Effector CD8-positive, alpha-beta T cell (primary cell): ENCODE data around the gene ADGRG6.

Experiments
- DNase-seq: peaks from one replicate; lab custom pipeline; 2025; lab: John Stamatoyannopoulos, UW

The ADGRG6 gene

DNA sequence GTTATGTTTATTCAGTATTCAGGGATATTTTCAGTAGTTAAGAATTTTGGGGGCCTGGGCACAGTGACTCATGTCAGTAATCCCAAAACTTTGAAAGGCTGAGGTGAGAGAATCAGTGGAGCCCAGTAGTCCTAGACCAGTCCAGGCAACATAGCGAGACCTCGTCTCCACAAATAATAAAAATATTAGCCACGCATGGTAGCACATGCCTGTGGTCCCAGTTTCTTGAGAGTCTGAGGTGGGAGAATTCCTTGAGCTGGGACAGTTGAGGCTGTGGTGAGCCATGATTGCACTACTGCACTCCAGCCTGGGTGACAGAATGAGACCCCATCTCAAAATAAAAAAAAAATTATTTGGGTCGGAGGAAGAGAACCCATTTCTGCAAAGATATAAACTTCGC lies 20.3 kb downstream of the ADGRG6 start:
- DNase-seq, result no peak

DNA sequence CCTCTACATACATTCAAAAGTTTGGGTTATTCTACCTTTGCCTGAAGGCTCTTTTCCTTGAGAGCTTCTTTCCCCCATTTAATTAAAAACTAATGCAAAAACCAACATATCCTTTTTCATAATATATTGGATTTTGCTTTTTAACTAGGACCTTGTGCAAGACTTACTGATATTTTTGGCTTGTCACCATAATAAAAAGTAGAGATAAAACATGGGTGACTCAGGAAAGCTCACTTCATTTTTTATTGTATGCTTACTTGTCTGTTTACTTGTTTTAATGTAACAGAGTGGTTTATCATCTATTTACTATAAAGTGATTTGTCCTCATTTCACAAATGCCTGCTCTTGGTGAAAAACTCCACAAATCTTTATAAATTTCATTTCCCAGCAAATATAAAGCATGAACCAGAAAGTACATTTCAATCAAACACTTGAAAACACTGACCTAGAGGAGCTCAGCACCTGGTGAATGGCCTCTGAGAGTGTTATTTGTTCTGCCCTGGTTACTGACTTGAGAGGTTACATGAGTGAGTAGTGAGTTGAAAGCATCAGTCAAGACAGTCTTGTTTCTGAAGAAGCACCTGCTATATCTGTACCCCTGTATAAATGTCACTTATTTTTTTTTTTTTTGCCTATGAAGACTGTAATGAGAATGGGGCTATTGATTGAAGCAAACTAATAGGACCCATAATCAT lies 20.8 kb downstream of the ADGRG6 start:
- DNase-seq, result no peak

DNA sequence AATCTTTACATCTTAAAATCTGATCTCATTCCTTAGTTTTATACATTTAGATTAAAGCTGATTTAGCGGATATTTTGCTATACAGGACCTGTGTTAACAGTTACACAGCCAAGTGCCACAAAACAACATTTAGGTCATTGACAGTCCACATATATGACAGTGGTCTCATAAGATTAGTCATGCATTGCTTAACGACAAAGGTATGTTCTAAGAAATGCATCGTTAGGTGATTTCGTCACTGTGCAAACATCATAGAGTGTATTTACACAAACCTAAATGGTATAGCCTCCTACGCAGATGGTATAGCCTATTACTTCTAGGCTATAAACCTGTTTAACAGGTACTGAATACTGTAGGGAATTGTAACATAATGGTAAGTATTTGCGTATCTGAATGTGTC lies 21.6 kb downstream of the ADGRG6 start:
- DNase-seq, result no peak

DNA sequence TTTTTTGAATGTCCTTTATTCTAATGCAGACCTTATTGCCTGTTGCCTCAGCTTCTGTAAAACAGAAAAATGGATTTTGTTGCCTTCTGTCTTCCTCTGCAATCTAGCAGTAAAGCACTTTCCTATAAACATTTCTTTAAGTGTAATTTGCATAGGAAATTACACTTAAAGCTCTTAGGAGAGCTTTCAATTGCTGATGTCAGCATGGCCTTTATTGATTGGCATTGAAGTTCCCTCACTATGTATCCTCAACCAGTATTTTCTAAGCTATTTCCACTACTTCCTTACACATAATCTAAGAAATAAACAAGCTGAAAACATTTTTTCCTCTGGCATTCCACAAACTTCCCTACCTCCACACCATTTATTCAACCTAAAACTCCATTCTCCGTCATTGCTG lies 22.3 kb downstream of the ADGRG6 start:
- no peak for DNase-seq

- no peak for DNase-seq
These were observed 23.3 kb downstream of the ADGRG6 start for GRCh38 chr6:142325111-142325510.

DNA sequence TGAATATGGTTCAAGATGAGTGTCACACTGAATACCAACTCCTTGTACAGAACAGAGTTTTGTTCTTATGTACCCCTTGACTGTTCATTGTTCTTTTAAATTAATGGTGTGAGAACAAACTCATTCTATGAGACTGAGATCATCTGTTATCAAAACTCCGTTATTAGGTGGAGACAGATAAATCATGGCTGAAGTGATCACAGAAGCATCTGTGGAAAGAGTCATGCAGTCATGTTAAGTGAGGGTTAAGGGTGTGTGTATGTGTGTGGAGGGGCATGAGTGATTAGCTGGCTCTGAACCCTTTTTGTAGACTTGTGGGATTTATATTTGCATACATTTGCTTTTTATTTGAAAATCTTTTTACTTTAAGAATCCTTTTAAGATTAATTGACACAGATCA lies 24.7 kb downstream of the ADGRG6 start:
- no peak for DNase-seq

GRCh38 chr6:142328070-142328469 lies 26.3 kb downstream of the ADGRG6 start:
- DNase-seq, result no peak

DNA sequence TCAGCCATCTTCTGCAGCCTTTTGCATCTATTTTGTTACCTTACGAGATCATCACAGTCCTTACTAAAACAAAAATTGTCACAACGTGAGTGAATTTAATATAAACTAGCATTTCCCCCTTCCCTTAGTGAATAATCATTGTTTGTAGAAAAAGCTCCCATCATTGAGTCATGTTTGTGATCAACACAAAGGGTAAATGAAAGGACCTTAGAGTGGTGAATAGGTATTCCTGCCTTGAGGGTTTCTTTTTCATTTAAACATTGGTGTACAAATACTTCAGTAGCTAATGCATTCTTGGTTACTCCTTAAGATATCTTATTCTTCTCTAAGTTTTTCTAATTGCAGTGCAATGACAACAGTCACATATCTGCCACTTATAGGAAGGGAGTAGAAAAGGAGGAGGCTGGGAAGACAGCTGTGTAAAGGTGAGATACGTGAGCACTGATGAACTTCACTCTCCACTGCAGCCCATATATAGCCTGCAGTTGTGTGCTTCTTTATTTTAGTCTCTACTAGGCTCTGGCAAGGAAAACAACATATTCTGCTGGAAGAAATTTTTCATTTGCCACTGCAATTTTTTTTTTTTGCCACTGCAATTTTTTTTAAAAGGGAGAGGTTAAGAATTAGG lies 27.8 kb downstream of the ADGRG6 start:
- DNase-seq, result no peak

DNA sequence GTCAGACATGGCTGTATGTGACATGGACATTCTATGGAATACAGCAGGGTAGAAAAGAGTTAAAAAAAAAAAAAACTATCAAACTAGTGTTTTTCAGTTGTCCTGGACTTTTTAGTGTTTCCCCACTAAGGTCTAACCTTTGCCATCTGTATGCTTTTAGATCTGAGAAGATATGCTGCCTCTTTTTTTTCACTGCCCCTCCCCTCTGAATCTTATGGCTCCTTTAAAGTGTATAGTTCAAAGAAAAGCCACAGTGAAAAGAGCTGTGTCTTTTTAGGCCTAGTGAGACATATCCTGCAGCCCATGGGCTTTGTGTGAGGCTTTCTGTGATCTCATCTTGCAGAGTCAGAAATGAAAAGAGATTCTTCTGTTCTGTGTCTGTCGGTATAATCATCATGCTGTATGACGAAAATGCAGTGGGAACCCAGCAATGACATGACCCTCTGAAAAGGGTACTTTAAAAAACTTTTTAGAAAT lies 29.3 kb downstream of the ADGRG6 start:
- no peak for DNase-seq

GRCh38 chr6:142331601-142332000 lies 29.8 kb downstream of the ADGRG6 start:
- no peak for DNase-seq

DNA sequence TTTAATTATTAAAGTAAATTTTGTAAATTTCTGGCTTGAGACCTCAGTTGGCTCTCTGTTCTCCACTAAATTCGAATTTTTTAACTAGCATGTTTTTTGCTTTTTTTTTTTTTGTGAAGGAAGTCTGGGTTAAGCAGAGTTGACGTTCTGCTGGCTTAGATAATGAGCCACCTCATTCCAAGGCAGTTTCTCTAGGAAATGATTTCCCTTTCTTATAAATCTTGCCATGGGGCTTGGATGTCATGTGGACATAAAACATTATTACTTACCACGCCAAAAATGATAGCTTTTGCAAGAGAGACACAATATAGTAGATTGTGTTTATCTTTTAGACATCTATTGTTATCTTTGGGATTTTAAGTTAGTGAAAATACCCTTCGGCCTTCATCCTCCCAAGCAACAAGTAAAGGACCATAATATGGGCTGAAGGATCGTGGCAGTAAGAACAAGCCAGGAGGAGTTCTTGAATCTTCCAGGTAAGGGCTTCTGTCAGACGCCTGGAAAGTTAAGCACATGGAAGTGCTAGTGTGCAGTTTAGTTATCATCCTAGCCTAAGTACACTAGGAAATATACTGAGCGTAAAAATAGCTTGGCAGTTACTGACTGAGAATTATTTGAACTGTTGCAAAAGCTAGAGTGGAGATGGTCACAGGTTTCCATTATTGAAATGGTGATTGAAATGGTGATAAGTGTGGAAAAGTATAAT lies 30.7 kb downstream of the ADGRG6 start:
- no peak for DNase-seq

GRCh38 chr6:142333431-142333830 lies 31.6 kb downstream of the ADGRG6 start:
- DNase-seq, result no peak

DNA sequence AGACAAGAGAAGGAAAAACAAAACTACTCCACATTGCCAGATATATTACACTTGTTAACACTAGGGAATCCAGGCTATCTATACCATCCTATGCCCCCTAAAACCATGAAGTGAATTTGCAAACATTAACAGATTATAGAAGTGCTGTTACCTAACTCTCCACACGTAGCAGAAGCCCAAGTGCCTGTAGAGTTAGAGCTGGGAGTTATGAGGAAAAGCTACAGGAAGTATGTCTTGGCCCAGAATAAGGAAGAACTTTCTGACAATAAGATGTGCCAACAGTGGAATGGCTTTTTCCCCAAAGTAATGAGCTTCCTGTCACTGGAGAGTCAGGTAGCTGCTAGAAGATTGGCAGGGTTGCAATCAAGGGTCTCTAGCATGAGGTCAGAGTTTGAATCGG lies 32.5 kb downstream of the ADGRG6 start:
- no peak for DNase-seq

DNA sequence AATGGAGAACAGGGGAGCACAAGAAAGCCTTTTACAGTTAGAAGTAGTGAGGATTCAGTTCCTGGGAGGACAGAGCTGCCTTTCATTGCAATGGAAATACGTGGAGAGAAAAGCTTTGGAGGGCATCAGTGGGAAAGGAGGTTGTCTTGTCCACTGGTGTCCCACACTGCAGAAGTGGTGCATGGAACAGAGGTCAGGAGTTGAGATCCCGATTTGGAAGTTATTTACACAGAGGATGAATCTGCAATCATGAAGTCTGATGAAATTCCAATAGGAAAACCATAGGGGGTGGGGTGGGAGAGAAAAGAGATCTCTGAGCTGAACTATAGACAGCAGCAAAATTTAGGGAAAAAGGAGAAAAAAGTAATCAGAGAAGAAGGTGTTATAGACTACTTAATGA lies 33.6 kb downstream of the ADGRG6 start:
- DNase-seq, result no peak

DNA sequence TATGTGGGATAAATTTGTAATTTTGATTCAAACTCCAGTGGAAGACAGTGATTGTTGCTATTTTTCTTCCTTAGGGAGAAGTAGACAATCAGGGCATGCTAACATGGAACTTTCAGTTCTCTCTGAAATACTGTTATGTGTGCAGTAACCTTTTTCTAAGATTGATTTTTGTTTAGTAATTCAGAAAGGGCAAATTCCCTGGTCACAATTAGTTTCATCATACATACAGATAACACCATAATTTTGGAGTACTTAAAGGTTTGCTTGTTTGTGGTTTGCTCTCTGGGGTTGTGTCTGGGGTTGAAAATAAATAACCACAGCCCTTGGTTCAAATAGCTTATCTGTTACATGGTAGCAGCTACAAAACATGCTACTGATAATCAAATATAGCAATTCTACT lies 34.4 kb downstream of the ADGRG6 start:
- DNase-seq, result no peak

DNA sequence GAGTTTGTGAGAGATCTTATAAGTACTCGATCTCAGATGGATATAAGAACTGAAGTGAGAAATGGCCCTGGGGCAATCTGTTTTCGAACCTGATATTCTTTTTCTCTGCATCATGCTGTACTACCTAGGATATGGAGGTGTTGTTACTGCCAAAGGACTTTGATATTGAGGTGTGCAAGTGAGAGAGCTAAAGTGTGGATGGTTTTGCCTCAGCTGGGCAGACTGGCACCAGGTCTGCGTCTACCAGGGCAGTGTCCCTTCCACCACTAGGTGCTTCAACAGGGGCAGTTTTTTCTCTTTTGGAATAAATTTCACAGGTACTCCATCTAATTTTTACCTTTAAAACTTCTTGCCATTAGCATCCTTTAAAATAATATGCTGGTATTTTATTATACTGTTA lies 35.0 kb downstream of the ADGRG6 start:
- no peak for DNase-seq

- no peak for DNase-seq
These were observed 37.3 kb downstream of the ADGRG6 start for GRCh38 chr6:142339113-142339512.

DNA sequence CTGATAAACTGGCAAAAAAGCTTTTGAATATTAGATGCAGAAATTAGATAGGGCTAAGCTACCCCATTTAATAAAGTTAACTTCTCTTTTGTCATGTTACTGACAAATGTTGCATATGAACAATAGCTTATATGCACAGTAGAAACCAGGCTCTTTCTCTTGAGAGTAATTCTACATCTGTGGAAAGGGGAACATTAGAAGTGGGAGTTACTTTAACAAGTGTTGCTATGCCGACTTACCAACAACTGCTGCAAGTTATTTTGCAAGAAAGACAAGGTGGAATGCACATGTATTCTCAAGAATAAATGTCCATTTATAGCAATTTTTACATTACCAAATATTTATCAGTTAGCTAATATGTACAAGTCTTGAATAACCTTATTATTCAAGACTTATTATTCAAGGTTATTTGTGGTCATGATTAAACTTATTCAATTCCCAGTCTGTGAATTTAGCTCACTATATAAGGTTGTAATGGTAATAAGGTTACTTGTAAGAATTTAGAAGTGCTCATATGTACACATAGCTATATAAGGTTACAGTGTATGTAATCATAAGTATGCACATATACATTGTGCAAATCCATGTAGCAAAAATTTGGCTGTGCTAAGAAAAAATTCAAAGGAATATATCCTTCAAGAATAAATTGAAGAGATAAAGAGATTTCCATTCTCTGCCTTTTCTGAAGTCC lies 38.3 kb downstream of the ADGRG6 start:
- DNase-seq, result no peak

- no peak for DNase-seq
These were observed 40.1 kb downstream of the ADGRG6 start for GRCh38 chr6:142341855-142342330.

DNA sequence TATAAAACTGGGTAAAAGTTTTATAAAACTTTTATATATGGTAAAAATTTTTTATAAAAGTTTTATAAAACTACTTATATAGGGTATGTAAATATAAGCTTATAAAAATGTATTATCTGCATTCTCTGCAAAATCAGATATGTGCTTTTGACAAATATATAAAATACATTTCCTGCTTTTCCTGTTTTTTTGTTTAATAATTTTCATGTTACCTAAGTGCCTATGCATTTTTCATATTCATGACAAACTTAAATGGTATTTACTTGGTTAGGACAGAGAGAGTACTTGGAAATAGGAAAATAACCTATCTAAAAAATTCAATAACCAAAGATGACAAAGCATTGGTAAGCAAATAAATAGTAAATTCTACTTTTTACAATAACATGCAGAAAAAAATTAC lies 41.2 kb downstream of the ADGRG6 start:
- DNase-seq, result no peak

- DNase-seq, result no peak
These were observed 42.1 kb downstream of the ADGRG6 start for GRCh38 chr6:142343938-142344337.

DNA sequence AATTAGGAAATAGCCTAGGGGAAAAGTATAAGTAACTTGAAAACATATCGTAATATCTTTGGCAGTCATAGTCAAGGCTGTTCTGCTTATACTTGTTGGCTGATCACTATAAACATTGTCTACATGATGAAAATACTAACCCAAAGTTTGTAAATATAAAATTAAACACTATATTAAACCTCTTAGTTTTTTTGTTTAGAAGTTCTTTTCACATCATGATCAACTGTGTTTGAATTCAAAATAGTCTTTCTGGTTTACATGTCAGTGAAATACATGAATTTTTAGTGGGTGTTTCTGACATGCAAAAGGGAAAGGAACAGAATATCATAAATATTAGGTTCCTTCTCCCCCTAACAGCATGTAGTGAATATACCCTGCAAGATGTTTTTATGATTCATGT lies 43.5 kb downstream of the ADGRG6 start:
- DNase-seq, result no peak
